ELF-1 (cell line): ENCODE results near the gene RNF167.
"Not testable (repeated sequence)": the region's sequence is repeated elsewhere in the genome, so short reads cannot be mapped to it uniquely, and the experiment has no call there.

ENCODE experiments used
- DNase-seq: peaks from one replicate; pipeline ENCODE4 v3.0.0-alpha.2; 2016; ENCODE audit warnings: low read depth, low spot score

Gene RNF167

DNA sequence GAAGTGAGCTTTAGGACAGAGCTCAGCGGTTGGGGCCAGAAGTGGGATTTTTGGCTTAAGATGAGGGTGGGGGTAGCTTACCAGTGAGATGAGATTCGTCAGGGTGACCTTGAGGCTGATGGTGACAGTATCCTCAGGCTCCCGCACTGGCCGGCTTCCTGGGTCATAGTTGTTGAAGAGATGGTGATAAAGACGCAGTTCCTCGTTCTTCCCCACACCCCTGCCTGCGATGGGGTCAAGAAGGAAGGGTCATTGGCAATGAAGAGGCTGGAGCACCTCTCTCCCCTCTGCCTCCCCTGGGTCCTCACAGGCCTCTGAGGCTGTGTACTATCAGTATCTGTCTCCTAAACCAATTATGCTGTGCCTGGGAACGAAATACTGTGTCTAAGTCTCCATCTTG is 37.5 kb upstream of the RNF167 start:
- no peak for DNase-seq

DNA sequence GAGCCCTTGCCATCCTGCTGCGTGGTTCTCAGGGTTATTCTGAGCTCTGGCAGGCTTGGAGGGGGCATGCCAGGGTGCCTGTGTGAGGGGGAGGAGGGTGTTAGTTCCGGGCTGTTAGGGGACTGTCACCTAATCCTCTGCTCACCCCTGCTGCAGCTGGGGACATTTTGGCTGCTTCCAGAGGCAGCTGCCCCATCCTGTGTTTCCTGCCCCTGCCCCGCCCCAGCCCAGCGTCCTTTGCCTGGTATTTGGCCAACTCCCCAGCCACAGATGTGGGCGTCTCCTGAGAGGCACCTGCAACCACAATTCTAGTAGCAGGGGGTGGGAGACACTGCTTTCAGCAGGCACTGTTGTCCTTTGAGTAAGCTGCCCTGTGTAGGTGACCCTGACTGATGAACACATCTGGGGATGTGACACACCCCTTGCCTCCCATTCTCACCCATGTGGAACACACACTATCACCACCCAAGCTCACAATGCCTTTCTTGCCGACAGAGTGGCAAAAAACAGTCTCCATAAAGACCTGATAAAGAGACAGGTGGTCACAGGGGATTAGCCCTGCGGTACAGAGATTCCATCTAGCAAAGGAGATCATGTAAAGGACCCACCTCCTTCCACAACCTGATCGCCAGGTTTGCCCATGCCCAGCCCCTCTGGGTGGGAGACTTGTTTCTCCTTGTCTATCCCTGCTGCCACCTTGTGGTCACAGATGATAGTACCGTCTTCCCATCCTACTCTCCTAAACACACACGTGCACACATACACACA is 36.8 kb upstream of the RNF167 start, which contains the start of gene CHRNE:
Gene CHRNE, minus strand, starts transcription at position 48 of the 768 bp plus-strand sequence. Its CDS starts 35 bp downstream, at position 13.
- peak; percentile 78 for DNase-seq

GRCh38 chr17:4906642-4907041 is 33.4 kb upstream of the RNF167 start:
- not testable (repeated sequence) for DNase-seq

GRCh38 chr17:4908301-4908700 is 31.8 kb upstream of the RNF167 start:
- DNase-seq = peak; percentile 94

DNA sequence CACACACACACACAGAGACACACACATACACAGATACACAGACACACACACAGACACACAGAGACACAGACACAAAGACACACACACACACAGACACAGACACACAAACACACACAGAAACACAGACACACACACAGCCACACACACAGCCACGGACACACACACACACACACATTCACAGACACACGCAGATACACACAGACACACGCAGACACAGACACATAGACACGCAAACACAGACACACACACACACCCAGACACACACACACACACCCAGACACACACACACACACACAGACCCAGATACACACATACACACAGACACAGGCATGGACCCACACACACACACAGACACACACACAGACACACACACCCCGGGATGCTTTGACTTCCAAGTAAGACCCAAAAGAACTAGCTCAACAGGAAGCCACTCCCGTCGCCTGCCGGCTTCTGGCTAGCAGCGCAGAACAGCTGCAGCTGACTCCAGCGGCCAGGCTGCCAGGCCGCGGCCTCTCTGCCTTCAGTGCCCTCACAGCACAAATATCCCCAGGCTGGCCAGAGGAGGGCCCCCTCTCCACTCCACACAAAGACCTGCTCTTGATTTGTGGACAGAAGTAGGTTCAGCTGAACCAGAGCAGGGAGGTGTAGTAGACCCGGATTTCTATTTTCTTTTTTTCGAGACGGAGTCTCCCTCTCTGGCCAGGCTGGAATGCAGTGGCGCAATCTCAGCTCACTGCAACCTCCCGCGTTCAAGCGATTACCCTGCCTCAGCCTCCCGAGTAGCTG is 31.2 kb upstream of the RNF167 start:
- DNase-seq = peak; percentile 99

DNA sequence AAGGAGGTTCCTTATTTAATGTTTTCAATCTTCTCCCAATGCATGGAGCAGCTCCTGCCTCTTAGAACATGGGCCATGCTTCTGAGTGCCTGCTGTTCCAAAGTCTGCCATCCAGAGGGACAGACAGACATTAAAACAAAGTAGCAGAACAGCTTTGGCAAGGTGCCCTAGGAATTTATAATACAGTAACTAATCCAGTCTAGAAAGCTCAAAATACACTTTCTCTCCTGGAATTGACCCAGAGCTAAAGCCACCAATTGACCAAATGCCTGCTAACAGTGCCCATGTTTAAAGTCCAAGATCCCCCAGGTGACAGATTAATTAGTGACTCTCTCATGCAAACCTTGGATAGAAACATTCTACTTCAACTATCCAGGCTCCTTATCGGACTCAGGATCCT is 26.1 kb upstream of the RNF167 start:
- DNase-seq = no peak

DNA sequence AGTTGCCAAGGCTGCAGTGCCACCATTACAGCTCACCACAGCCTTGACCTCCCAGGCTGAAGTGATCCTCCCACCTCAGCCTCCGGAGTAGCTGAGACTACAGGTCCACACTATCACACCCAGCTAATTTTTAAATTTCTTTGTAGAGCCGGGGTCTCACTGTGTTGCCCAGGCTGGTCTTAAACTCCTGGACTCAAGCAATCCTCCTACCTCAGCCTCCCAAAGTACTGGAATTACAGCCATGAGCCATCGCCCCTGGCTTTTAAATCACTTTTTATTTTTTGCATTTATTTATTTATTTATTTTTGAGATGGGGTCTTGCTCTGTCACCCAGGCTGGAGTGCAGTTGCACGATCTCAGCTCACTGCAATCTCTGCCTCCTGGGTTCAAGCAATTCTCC is 25.5 kb upstream of the RNF167 start:
- not testable (repeated sequence) for DNase-seq

GRCh38 chr17:4919511-4920047 is 20.5 kb upstream of the RNF167 start:
- DNase-seq = peak; percentile 58

- peak; percentile 36 for DNase-seq
Observed at GRCh38 chr17:4920351-4921048, 19.6 kb upstream of the RNF167 start.

DNA sequence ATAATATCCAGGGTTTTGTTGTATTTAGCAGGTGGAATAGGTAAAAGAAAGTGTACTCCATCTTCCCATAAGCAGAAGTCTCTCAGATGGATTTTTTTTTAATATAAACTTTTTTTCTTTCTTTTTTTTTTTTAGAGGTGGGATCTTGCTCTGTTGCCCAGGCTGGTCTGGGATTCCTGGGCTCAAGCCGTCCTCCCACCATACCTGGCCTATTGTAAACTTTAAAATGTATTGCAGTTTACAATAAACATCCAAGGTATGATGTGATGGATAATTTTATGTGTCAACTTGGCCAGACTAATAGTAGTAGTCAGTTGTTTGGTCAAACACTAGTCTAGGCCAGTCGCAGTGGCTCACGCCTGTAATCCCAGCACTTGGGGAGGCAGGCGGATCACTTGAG is 18.7 kb upstream of the RNF167 start:
- no peak for DNase-seq

DNA sequence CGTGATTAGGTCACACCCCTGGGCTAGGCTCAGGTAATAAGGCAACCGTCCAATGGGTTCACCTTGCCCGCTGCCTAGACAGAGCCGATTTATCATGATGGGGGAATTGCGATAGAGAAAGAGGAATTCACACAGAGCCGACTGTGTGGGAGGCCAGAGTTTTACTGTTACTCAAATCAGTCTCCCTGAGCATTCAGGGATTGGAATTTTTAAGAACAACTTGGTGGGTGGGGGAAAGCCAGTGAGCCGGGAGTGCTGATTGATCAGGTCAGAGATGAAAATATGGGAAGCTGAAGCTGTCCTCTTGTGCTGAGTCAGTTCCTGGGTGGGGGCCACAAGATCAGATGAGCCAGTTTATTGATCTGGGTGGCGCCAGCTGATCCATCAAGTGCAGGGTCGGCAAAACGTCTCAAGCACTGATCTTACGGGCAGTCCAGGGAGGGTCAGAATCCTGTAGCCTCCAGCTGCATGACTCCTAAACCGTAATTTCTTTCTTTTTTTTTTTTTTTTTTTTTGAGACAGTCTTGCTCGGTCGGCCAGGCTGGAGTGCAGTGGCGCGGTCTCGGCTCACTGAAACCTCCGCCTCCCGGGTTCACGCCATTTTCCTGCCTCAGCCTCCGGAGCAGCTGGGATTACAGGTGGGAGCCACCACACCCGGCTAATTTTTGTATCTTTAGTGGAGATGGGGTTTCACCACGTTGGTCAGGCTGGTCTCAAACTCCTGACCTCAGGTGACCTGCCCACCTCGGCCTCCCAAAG is 13.3 kb upstream of the RNF167 start:
- not testable (repeated sequence) for DNase-seq

DNA sequence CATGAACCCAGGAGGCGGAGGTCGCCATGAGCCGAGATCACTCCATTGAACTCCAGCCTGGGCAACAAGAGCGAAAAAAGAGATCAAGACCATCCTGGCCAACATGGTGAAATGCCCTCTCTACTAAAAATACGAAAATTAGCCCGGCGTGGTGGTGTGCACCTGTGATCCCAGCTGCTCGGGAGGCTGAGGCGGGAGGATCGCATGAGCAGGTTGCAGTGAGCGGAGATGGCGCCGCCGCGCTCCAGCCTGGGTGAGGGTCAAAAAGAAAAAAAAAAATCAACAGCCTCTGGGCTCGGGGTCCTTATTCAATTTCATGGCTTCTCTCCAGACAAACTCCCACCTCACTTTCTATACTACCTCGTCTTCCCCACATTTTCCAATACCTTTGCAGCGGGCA is 11.2 kb upstream of the RNF167 start:
- no peak for DNase-seq

- no peak for DNase-seq
Observed at GRCh38 chr17:4931963-4932362, 8.1 kb upstream of the RNF167 start, which contains the start of gene GP1BA. Gene GP1BA (plus strand): TSS chr17:4932277. CDS start chr17:4932605, 328 bp downstream.

- no peak for DNase-seq
Observed at GRCh38 chr17:4932756-4933155, 7.3 kb upstream of the RNF167 start.

DNA sequence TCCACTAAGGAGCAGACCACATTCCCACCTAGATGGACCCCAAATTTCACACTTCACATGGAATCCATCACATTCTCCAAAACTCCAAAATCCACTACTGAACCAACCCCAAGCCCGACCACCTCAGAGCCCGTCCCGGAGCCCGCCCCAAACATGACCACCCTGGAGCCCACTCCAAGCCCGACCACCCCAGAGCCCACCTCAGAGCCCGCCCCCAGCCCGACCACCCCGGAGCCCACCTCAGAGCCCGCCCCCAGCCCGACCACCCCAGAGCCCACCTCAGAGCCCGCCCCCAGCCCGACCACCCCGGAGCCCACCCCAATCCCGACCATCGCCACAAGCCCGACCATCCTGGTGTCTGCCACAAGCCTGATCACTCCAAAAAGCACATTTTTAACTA is 6.4 kb upstream of the RNF167 start:
- DNase-seq = no peak

- peak; percentile 64 for DNase-seq
Observed at GRCh38 chr17:4934173-4934979, 5.7 kb upstream of the RNF167 start.

DNA sequence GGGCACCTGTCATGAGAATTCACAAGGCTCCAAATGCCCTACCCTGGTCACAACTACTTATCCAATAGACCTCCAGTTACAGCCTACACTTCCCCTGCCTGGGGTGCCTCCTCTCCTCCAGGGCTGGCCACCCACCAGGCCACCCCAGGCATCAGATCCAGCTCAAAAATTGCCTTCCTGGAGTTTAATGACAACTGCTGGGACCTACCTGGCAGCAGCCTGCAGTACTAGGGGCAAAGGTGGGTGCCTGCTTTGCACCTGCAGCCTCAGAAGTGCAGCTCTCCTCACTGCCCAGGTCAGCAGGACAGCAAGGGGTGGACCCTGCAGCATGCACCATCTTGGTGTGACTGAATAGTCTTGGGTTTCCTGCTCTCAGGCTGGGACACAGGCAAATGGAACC is 4.4 kb upstream of the RNF167 start:
- no peak for DNase-seq

DNA sequence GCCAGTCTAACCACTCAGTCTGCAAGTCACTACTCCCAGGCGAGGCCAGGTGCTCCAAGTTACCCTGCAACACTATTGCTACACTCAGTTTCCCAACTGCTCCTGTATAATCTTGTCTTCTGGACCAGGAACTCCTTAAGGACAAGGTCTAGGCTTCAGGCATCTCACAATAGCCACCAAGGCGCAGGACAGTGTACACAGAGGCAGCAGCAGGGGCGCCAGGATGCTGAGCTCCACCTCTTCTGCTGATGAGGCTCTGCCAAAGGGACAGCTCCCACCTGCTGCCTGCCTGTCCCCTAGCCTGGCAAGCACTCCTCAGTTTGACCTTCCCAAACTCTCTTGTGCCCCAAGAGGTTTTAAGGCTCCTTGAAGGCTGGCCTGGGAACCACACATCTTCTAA is 3.6 kb upstream of the RNF167 start:
- no peak for DNase-seq

GRCh38 chr17:4937553-4937952 is 2.5 kb upstream of the RNF167 start:
- no peak for DNase-seq

DNA sequence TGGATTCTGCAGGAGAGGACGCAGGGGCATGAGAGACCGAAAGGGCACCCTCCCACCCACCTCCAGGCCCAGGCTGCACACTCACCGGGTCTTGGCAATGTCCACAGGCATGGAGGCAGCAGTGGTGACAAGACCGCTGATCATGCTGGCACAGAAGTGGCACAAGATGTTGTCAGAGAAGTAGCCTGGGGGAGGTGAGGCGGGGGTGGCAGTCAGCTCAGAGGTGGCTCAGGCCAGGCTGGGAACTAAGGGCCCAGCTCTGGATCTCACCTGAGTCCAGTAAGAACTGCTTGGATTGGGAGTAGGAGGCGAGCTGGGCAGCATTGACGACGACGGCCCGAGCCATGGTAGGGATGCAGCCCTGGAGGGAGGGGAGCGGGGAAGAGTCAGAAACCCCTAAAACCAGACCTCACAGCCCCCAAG is 2.0 kb upstream of the RNF167 start:
- DNase-seq = no peak
